Measurements from ENCODE around the gene SLC38A5. TPM values are rescaled to one million over a fixed set of nuclear protein-coding genes. Genes with fewer than 3 reads are reported as not detected.
A peak's percentile ranks its signal among the peaks of the same experiment; 100 is the strongest.
"Not testable (repeated sequence)": the region's sequence is repeated elsewhere in the genome, so short reads cannot be mapped to it uniquely, and the experiment has no call there.

SLC38A5 gene
- total RNA-seq, 2 donors from 2014 or later = 9.2 to 11.2 TPM

DNA sequence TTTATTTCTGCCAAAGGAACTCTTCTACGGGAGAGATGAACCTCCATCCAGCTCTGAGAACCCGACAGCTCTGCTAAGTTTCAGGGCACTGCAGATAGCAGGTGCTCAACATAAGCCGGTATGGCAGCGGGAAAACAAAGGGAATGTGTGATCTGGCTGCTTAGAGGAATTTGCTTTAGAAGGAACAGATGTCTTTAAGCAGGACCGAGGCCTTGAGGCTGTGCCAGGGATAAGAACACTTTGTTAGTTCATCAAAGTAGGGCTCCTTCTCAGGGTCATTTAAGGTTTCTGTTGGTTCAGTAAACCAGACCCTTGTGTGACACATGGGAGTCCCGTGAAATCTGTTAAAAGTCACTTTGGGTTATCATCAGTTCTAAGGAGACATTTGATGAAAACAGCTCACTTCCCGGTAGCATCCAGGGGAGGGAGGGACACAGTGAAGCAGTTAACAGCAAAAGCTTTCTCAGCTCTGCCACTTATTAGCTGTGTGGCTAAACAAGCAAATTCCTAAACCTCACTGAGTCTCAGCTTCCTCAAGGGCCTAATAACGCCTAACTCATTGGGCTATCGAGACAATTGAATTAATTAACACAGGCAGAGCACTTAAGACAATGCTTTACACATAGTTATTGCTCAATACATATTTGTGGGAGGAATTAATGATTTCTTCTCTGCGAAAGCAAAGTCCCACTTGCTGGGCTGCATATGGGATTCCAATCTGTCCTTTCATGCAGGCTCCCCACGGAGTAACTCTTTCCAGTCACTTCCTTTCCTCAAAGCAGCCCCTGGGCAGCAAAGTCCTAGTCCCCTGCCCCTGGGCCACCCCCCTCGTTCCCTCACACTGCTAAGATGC lies 3.0 kb upstream of the SLC38A5 start:
- no peak for DNase-seq (ENCODE audit: low spot score)
- intact Hi-C loops (cut with DNase I) = no loop called here

- DNase-seq (ENCODE audit: low spot score) = peak; percentile 30
- intact Hi-C loops (cut with DNase I) = no loop called here
These were observed 2.2 kb upstream of the SLC38A5 start for GRCh38 chrX:48472225-48472624.

DNA sequence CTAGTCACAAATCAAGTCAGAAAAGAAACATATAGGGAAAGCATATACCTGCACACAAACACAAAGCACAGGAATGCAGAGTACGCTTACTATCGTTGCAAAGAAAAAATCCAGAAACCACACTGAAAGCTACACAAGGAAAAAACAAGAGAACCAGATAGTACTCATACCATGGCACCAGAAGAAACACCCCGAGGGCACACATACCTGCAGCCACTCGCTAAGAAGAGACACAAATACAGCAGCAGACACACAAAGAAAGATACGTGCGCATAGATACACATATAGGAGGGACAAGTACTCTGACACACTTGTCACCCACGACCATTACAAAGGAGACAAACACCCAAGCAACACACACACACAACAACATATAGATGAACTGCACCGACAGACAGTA lies 1.4 kb upstream of the SLC38A5 start:
- intact Hi-C loops (cut with DNase I) = no loop called here
- no peak for DNase-seq (ENCODE audit: low spot score)

DNA sequence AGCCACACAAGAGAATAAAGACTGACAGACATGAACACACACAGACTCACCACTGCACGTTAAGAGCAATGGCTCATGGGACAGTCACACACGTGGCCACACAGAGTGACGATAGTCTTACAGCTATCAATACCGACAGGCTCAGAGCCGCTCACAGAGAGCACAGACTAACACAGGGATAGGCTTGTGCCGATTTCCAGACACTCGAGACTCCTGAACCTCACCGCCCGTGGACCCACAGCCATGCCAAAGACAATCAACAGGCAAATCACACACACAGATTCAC lies 716 bp upstream of the SLC38A5 start:
- peak; percentile 57 for DNase-seq (ENCODE audit: low spot score)
- intact Hi-C loops (cut with DNase I) = no loop called here

GRCh38 chrX:48468693-48469691 lies 1.1 kb downstream of the SLC38A5 start:
- no peak for DNase-seq (ENCODE audit: low spot score)
- intact Hi-C loops (cut with DNase I) = loop anchor here in 1 of 2 donors (10.0 kb wide), 1 partner anchor 394 kb away; the partner anchor contains the start of gene ZNF630

GRCh38 chrX:48468247-48468671 lies 1.8 kb downstream of the SLC38A5 start:
- DNase-seq (ENCODE audit: low spot score) = no peak
- intact Hi-C loops (cut with DNase I) = loop anchor here in 1 of 2 donors (10.0 kb wide), 1 partner anchor 393 kb away; the partner anchor contains the start of gene ZNF630

- DNase-seq (ENCODE audit: low spot score) = peak; percentile 5
- intact Hi-C loops (cut with DNase I) = loop anchor here in 1 of 2 donors (10.0 kb wide), 1 partner anchor 393 kb away; the partner anchor contains the start of gene ZNF630
These were observed 2.7 kb downstream of the SLC38A5 start for GRCh38 chrX:48467281-48467761.

DNA sequence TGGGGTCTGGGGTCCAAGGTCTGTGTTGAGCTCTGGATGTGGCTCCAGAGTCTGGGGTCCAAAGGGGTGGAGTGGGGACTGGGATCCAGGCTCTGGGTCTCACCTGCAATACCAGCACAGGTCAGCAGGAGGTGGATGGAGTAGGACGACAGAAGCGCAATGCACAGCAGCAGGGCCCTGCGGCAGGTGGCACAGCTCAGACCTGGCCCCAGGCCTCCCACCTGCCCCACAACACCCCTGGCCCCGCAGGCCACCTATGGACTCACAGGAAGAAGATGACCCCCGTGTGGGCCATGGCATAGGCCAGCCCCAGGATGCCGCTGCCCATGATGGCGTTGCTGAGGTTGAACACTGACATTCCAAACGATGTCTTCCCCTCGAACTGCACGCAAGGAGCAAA lies 3.4 kb downstream of the SLC38A5 start:
- DNase-seq (ENCODE audit: low spot score) = no peak
- intact Hi-C loops (cut with DNase I) = loop anchor here in 1 of 2 donors (10.0 kb wide), 1 partner anchor 392 kb away; the partner anchor contains the start of gene ZNF630

GRCh38 chrX:48465336-48465933 lies 4.6 kb downstream of the SLC38A5 start:
- no peak for DNase-seq (ENCODE audit: low spot score)
- intact Hi-C loops (cut with DNase I) = loop anchor here in 1 of 2 donors (10.0 kb wide), 1 partner anchor 391 kb away; the partner anchor contains the start of gene ZNF630

- intact Hi-C loops (cut with DNase I) = loop anchor here in 1 of 2 donors (10.0 kb wide), 1 partner anchor 387 kb away; the partner anchor contains the start of gene ZNF630
- no peak for DNase-seq (ENCODE audit: low spot score)
These were observed 8.2 kb downstream of the SLC38A5 start for GRCh38 chrX:48461830-48462229.

DNA sequence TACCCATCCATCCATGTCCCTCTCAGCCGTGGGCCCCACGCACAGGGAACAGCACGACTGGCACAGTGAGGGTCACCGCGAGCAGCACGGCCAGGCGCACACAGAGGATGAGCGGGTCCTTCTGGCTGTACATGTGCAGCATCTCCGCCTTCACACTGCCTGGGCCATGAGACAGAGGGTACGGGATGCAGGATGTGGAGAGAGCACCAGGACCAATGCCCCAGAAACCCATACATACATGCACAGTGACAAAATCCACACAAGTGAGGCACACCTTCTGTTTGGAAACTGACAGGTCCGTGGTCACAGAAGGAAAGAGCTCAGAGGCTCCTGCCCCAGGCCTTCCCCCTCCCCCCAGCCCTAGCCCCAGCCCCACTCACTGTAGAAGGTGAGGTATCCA lies 9.5 kb downstream of the SLC38A5 start:
- intact Hi-C loops (cut with DNase I) = loop anchor here in 1 of 2 donors (10.0 kb wide), 1 partner anchor 386 kb away; the partner anchor contains the start of gene ZNF630
- no peak for DNase-seq (ENCODE audit: low spot score)

- DNase-seq (ENCODE audit: low spot score) = no peak
- intact Hi-C loops (cut with DNase I) = loop anchor here in 1 of 2 donors (10.0 kb wide), 1 partner anchor 385 kb away; the partner anchor contains the start of gene ZNF630
These were observed 10.0 kb downstream of the SLC38A5 start for GRCh38 chrX:48460031-48460430.

GRCh38 chrX:48459483-48459882 lies 10.6 kb downstream of the SLC38A5 start:
- DNase-seq (ENCODE audit: low spot score) = no peak
- intact Hi-C loops (cut with DNase I) = no loop called here

DNA sequence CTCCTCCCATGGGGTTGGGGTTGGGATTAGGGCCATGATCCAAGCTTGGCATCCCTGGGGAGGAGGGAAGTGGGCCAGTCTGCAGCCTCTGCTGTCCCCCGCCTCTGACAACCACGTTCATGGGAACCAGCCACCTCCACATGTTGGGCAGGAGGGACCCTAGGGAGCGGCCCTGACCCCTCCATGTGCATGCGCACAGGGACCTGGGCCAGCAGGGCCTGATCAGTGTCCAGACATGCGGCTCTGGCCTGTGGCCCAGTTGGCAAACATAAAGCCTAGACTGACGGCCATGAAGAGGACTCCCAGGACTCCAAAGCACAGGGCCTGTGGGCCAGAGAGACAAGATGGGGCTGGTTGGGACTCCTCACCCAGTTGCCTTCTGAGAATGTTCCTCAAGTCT lies 11.3 kb downstream of the SLC38A5 start:
- no peak for DNase-seq (ENCODE audit: low spot score)

GRCh38 chrX:48456628-48457331 lies 13.3 kb downstream of the SLC38A5 start:
- intact Hi-C loops (cut with DNase I) = no loop called here
- no peak for DNase-seq (ENCODE audit: low spot score)

More for the DNA sequence above, 11.3 kb downstream of the SLC38A5 start:
- intact Hi-C loops (cut with DNase I) = no loop called here

DNA sequence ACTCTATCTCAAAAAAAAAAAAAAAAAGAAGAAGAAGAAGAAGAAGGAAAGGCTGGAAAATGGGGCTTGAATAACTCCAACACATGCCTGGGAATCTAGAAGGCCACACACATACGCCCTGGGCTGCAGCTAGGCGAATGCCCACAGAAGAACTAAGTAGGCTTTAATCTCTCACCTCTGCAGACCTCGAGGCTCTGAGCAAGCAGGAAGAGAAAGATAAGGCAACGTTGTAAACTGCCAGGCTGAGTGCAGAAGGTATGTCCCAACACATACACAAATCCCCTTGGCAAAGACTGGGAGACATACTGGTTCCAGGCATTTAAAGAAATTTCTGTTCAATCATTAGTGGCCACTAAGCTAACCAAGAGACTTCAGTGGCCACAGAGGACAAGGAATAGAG lies 18.4 kb downstream of the SLC38A5 start:
- DNase-seq (ENCODE audit: low spot score) = no peak
- intact Hi-C loops (cut with DNase I) = no loop called here

DNA sequence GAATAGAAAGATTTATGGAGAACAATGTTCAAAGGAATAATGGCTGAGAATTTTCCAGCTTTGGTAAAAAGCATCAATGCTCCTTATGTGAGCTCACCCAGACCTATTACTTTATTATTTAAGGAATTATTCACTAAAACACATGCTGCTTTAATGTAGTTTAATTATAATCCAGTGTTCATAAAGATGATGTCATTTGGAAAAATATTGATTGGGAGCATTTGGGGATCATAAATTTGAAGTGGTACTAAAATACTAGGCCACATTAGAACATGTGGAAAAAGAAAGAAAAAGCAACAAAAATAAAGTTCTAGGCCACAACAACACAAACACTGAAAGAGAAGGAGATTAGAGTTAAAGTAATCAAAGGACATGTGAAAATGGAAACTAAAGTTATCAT lies 20.0 kb downstream of the SLC38A5 start:
- no peak for DNase-seq (ENCODE audit: low spot score)
- intact Hi-C loops (cut with DNase I) = no loop called here

DNA sequence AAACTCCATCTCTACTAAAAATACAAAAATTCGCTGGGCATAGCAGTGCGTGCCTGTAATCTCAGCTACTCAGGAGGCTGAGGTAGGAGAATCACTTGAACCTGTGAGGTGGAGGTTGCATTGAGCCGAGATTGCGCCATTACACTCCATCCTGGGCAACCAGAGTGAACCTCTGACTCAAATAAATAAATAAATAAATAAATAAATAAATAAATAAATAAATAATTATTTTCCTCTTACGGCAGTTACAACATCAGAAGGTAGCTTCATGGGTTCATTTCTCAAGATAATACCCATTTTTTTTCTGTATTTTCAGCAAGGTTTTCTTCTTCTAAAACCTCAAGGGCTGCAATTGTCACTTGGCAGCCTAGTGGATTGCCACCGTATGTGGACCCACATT lies 22.9 kb downstream of the SLC38A5 start:
- intact Hi-C loops (cut with DNase I); DNase-seq (ENCODE audit: low spot score): not testable (repeated sequence)
